ENCODE data around the gene MS4A18.

Gene MS4A18

DNA sequence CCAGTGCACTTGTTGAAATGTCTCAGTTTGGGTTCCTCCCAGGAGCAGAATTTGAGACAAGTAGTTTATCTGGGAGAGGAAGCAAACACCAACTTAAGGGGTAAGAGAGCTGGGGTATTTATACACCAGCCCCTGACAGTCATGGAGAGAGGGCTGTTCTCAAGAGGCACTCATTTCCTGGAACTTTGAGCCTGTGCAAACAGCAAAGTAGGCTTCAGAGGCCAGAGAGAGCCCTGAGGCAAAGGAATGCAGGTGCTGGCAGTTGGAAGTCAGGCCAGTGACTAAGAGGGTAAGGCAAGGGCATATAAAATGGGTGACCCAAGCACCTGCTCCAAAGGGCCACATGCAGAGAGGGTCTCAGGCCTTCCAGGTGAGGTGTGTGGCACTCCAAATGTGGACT, 16.1 kb downstream of the MS4A18 start:
- no peak for DNase-seq

DNA sequence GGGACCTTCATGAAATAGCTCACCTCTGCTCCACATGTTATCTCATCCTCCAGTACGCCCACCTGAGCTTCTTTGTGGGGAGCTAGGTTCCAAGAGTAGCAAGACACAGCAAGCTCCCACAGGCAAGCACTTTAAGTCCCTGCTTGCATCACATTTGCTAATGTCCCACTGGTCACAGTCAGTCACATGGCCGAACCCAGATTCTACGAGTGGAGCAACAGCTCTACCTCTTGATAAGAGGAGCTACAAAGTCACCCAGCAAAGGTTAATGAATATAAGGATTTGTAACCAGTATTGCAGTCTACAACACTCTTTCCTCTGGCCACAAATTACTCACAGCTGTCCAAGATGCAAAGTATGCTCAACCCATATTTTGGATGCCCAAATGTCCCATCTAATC, 16.9 kb downstream of the MS4A18 start:
- DNase-seq = no peak

- no peak for DNase-seq
Observed at GRCh38 chr11:60743058-60743457, 18.5 kb downstream of the MS4A18 start.

DNA sequence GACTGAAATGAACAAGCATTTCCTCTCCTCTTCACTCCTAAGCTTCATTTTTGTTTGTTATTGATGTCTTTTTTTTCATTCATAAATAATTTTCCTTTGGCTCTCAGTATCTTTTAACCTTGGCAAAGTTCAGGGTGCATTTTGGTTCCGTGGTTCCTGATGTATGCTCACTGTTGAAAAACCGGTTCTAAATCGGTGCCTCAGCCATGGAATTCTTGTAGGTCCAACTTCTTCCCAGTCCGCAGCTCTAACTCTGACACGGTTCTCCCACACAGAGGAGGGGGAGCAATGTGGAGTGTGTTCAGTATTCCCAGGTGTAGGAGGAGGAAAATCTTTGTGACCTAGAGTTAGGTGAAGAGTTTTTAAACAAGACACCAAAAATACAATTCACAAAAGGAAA, 19.6 kb downstream of the MS4A18 start:
- DNase-seq = no peak

DNA sequence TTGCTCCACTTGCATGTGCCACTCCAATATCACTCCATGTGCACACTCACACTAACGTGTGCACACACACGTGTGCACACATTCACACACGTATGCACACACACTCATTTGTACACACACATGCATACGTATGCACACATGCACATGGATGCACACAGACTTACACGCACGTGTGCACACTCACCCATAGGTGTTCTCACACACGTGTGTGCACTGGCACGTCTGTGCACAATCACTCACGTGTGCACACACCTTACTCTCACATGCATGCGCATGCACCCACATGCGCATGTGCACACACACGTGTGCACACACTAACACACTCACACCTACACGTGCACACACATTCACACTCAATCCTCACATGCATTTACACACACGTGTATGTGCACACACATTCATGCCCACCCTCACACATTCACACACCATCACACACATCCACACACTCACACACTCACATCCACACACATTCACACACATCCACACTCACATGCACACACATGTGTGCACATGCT, 22.9 kb downstream of the MS4A18 start:
- DNase-seq = no peak

- DNase-seq = no peak
Observed at GRCh38 chr11:60748225-60748624, 23.7 kb downstream of the MS4A18 start.

- DNase-seq = no peak
Observed at GRCh38 chr11:60748821-60749220, 24.3 kb downstream of the MS4A18 start.

DNA sequence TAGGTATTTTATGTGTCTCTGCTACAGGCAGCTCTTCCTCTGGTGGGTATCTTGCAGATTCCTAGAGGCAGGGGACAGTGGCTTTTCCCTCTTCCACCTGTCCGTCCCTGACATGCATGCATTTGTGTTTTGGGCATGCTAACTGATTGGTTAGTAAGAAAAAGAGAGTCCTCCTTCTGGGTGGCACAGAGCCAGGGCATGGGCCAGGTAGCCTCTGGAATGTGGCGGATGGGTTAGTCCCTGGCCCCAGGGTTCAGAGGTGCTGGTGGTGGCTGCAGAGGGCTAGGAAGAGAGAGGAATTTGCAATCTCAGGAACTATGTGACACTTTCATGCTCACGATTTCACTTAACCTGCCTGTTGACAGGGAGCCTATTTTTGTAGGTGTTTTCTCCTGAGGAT, 26.4 kb downstream of the MS4A18 start:
- no peak for DNase-seq

- no peak for DNase-seq
Observed at GRCh38 chr11:60753309-60753708, 28.8 kb downstream of the MS4A18 start.

GRCh38 chr11:60754887-60755286, 30.4 kb downstream of the MS4A18 start:
- no peak for DNase-seq

- DNase-seq = peak in 2 of 3 donors; percentile 31 to 32
Observed at GRCh38 chr11:60756307-60757032, 31.9 kb downstream of the MS4A18 start, which contains the start of gene MS4A15. TSS of gene MS4A15 (plus strand) at chr11:60756867. CDS start at chr11:60763734, 6,867 bp downstream.

- no peak for DNase-seq
Observed at GRCh38 chr11:60757231-60757800, 32.8 kb downstream of the MS4A18 start.

DNA sequence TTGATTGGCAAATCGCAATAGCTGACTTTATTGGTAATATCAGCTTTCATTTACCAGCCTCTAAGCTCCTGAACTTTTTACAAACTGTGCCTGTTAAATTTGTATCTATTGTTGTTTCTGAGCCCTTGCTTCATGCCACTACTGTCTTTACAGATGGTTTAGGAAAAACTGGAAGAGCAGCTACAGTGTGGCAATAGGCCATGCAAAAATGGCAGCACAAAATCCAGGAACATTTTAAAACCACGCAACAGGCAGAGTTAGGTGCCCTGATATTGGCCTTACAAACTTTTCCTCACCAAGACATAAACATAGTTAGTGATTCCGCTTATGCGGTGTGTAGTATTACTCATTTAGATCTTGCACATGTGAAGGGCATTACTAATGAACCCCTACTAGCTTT, 34.2 kb downstream of the MS4A18 start:
- peak in 1 of 3 donors; percentile 19 for DNase-seq

GRCh38 chr11:60759438-60760225, 35.1 kb downstream of the MS4A18 start:
- peak; percentile 38 to 45 (median 45) for DNase-seq

- peak in 2 of 3 donors; percentile 27 to 34 for DNase-seq
Observed at GRCh38 chr11:60761436-60762190, 37.1 kb downstream of the MS4A18 start.

DNA sequence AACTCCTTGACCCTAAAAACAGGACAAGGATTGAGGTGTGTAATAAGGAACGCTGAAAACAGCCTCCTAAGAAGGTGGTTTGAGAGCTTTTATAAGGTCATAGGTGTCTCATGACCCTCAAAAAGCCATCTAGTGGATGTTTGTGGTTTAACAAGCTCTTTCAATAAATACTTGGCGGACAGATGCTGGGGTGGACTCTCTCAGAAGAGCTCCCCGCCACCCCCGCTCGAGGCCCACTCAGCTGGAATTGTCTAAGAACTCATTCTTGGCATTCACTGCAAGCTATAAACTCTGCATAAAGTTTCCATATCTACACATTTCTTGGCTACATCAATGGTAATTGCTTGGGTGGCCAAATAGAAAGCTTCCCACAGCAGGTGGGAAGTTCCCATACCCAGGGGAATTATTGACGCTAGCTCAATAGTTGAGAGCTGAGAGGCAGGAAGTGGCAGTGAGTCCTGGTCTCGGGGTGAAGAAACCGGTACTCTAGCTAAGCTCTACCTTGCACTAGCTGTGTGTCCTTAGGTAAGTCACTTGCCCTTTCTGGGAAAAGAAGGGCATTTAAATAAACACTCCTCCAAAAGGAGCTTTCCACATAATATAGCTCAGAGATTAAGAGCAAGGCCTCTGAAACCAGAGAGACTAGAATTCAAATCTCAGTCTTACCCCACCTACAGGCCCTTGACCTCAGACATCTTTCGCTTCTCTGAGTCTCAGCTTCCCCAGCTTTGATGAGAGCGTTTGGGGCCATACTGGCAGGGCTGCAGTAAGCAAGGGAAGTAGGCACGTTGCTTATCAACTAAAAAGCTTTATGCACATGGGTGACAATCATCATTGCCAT, 38.6 kb downstream of the MS4A18 start:
- DNase-seq = peak; percentile 23 to 29 (median 28)

DNA sequence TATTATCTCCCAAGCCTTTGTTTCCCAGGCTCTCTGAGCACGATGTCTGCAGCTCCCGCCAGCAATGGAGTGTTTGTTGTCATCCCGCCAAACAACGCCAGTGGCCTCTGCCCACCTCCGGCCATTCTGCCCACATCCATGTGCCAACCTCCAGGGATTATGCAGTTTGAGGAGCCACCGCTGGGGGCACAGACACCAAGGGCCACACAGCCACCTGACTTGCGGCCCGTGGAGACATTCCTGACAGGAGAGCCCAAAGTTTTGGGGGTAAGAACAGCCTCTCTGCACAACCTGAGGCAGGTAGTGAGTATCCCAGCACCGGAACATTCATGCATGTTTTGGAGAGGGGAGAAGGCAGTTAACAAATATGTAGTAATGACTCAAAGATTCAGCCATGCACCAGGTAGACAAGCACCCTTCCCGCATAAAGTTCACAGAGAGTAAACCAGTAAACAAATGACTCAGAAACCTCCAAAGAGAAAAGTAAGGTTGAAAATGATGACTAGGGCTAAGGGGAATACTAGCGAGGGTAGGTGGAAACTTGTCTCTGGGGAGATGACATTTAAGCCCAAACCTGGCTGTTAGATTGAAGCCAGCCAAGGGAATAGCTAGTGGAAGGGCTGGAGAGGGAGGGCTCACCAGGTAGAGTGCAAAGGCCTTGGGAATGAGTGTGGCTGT, 39.3 kb downstream of the MS4A18 start:
- no peak for DNase-seq

DNA sequence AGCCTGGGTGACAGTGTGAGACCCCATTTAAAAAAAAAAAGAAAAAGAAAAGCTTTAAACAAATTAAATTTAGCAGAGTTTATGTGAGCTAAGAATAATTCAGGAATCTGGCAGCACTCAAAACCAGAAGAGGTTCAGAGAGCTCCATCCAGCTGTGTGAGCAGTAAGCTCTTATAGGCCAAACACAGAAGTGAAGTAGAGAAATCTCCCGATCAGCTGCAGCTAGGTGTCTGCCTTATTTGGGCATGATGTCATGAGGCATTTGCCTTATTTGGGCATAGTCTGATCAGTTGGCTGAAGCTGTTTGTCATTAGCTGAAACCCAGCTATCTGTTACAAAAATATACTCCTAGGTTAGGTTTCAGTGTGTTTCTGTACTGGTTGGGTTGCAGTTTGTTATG, 40.4 kb downstream of the MS4A18 start:
- no peak for DNase-seq

DNA sequence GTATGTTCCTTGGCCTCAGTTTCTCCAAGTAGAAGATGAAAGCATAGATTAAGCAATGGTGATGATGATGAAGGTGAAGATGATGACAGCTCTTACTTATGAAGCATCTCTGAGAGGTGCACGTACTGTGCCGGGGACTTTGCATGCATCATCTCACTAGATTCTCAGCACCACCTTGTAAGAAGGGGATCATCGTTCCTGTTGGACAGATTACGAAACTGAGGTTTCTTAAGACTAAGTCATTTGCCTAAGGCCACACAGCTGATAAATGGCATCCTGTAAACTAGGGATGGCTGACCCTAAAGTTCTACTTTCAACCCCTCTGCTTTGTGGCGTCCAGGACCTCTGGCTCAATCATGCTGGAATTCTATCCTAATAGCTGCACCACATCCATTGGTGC, 40.8 kb downstream of the MS4A18 start:
- no peak for DNase-seq

GRCh38 chr11:60766547-60766946, 42.0 kb downstream of the MS4A18 start:
- no peak for DNase-seq

DNA sequence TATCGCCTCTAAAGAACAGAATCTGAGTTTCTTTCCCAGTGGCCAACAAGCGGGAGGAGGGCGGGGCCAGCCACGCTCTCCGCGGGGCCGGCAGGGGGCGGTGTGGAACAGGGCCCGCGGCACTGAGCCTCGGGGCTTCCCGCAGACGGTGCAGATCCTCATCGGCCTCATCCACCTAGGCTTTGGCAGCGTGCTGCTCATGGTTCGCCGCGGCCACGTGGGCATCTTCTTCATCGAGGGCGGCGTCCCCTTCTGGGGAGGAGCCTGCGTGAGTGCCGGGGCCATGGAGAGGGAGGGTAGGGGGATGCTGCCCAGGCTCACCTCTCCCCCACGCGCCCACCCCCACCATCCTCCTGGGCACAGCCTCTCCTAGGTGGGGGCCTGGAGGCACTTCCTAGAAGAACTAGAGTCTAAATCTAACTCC, 42.9 kb downstream of the MS4A18 start:
- DNase-seq = peak in 2 of 3 donors; percentile 23 to 38

Data from suppressor macrophage treated with lipopolysaccharide for 1 hour (primary cell).